Endodermal cell (in vitro differentiated cells): ENCODE measurements around the gene SPTB. TPM values are rescaled to one million over a fixed set of nuclear protein-coding genes. Genes with fewer than 3 reads are reported as not detected.

Source experiments
- DNase-seq: peaks from one replicate; pipeline ENCODE4 v3.0.0-alpha.2; 2017
- H3K27ac ChIP-seq: 2 replicates; pipeline ENCODE4 v1.5.1; 2013; ENCODE audit warnings: mild to moderate bottlenecking, low read depth, low read length, moderate library complexity
- H3K27me3 ChIP-seq: 2 replicates; pipeline ENCODE4 v1.6.1; 2013; ENCODE audit warnings: mild to moderate bottlenecking, low read length, moderate library complexity; ENCODE audit not compliant: insufficient read depth, control insufficient read depth, poor library complexity, severe bottlenecking
- H3K36me3 ChIP-seq: 2 replicates; pipeline ENCODE4 v1.7.0; 2013; ENCODE audit warnings: mild to moderate bottlenecking, low read length, moderate library complexity; ENCODE audit not compliant: control insufficient read depth, insufficient read depth
- H3K4me1 ChIP-seq: one replicate; pipeline ENCODE4 v1.7.0; 2013; ENCODE audit warnings: low read length; ENCODE audit not compliant: control insufficient read depth, insufficient read depth
- H3K4me3 ChIP-seq: 2 replicates; pipeline ENCODE4 v1.5.1; 2013; ENCODE audit warnings: mild to moderate bottlenecking, low read length, moderate library complexity
- H3K9ac ChIP-seq: 2 replicates; pipeline ENCODE4 v1.6.1; 2013; ENCODE audit warnings: mild to moderate bottlenecking, low read length, moderate library complexity; ENCODE audit not compliant: poor library complexity, severe bottlenecking; ENCODE audit errors: extremely low read depth
- H3K9me3 ChIP-seq: 2 replicates; pipeline ENCODE4 v1.6.1; 2013; ENCODE audit warnings: mild to moderate bottlenecking, low read length, moderate library complexity; ENCODE audit not compliant: control insufficient read depth
- H3K27ac Mint-ChIP-seq: 2 replicates; pipeline ENCODE4 v1.8.0; 2020; ENCODE audit warnings: mixed read lengths
- H3K27me3 Mint-ChIP-seq: 2 replicates; pipeline ENCODE4 v1.8.0; 2021; ENCODE audit warnings: mild to moderate bottlenecking, mixed read lengths; ENCODE audit not compliant: insufficient read depth
- H3K36me3 Mint-ChIP-seq: 2 replicates; pipeline ENCODE4 v1.8.0; 2020; ENCODE audit warnings: low read depth, mixed read lengths
- H3K4me1 Mint-ChIP-seq: 2 replicates; pipeline ENCODE4 v1.8.0; 2020; ENCODE audit warnings: mixed read lengths
- H3K4me3 Mint-ChIP-seq: 2 replicates; pipeline ENCODE4 v1.8.0; 2020; ENCODE audit warnings: mild to moderate bottlenecking, moderate library complexity, mixed read lengths
- H3K9me3 Mint-ChIP-seq: 2 replicates; pipeline ENCODE4 v1.8.0; 2020; ENCODE audit warnings: mild to moderate bottlenecking, mixed read lengths
- WGBS, 2 experiments: methylation state at CpG; one replicate each; pipeline versions ENCODE4 v1.1.5 to v1.1.7; 2013; ENCODE audit warnings: missing lambda C conversion rate in 2 of 2, mixed read lengths in 1 of 2; ENCODE audit not compliant: insufficient coverage in 1 of 2, insufficient read length in 1 of 2; 5-methylcytosine and 5-hydroxymethylcytosine counted together
- total RNA-seq, 2 donors: library from RNA; stranded (reverse); fragmentation: NEBNext Ultra II Directional in 1 of 2; extraction: Animal tissue kit (Norgen Biotek cat#: 25700) in 1 of 2; gene quantifications; 2 replicates in 1 of 2; 3 replicates in 1 of 2; pipeline ENCODE4 v1.2.1, GENCODE V29; 2021
- TF ChIP-seq, protein P1 (sequence below): fragments of 200-600 bp; sonication (generic); conservative IDR thresholded peaks from 2 replicates; pipeline ENCODE4 v1.5.0; 2021; ENCODE audit warnings: antibody characterized with exemption, mild to moderate bottlenecking

The SPTB gene
- total RNA-seq, 2 donors from 2014 or later, result 0.77 to 1.4 TPM

- H3K27me3 Mint-ChIP-seq, result peaks cover 2% of the 10 kb centered on the region
- peak; percentile 66 for DNase-seq
- TF ChIP-seq, protein P1, sequence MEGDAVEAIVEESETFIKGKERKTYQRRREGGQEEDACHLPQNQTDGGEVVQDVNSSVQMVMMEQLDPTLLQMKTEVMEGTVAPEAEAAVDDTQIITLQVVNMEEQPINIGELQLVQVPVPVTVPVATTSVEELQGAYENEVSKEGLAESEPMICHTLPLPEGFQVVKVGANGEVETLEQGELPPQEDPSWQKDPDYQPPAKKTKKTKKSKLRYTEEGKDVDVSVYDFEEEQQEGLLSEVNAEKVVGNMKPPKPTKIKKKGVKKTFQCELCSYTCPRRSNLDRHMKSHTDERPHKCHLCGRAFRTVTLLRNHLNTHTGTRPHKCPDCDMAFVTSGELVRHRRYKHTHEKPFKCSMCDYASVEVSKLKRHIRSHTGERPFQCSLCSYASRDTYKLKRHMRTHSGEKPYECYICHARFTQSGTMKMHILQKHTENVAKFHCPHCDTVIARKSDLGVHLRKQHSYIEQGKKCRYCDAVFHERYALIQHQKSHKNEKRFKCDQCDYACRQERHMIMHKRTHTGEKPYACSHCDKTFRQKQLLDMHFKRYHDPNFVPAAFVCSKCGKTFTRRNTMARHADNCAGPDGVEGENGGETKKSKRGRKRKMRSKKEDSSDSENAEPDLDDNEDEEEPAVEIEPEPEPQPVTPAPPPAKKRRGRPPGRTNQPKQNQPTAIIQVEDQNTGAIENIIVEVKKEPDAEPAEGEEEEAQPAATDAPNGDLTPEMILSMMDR, result no peak
- H3K9me3 Mint-ChIP-seq, result no peaks in the 10 kb centered on the region
- H3K36me3 ChIP-seq, result no peaks in the 10 kb centered on the region
- H3K27ac ChIP-seq, result no peak overlapping the region
- H3K9ac ChIP-seq, result no peak overlapping the region
- no peak overlapping the region for H3K4me3 Mint-ChIP-seq
- no peak overlapping the region for H3K27ac Mint-ChIP-seq
- no peaks in the 10 kb centered on the region for H3K27me3 ChIP-seq
- no peaks in the 10 kb centered on the region for H3K9me3 ChIP-seq
- no peaks in the 10 kb centered on the region for H3K36me3 Mint-ChIP-seq
- H3K4me3 ChIP-seq, result no peak overlapping the region
- peaks cover 6% of the 10 kb centered on the region for H3K4me1 ChIP-seq
- 61 to 63% methylated on average over 4 to 6 of the region's 6 CpGs for WGBS, 2 experiments
- peaks cover 19% of the 10 kb centered on the region for H3K4me1 Mint-ChIP-seq
These were observed 23.8 kb downstream of the SPTB start for GRCh38 chr14:64855721-64856528.

GRCh38 chr14:64850369-64851137, 29.2 kb downstream of the SPTB start:
- Mint-ChIP-seq H3K9me3 (no peaks in the 10 kb centered on the region), H3K4me1 (peaks cover 5% of the 10 kb centered on the region), H3K27me3 (peaks cover 13% of the 10 kb centered on the region), H3K36me3 (no peaks in the 10 kb centered on the region), H3K4me3 (no peak overlapping the region), H3K27ac (no peak overlapping the region)
- Histone ChIP-seq H3K27ac (no peak overlapping the region), H3K4me3 (no peak overlapping the region), H3K36me3 (no peaks in the 10 kb centered on the region), H3K9ac (no peak overlapping the region), H3K9me3 (no peaks in the 10 kb centered on the region), H3K4me1 (no peaks in the 10 kb centered on the region), H3K27me3 (peaks cover 11% of the 10 kb centered on the region)
- 92 to 93% methylated on average over 3 to 5 of the region's 5 CpGs for WGBS, 2 experiments
- no peak for DNase-seq
- TF ChIP-seq, protein P1, result no peak

GRCh38 chr14:64849940-64850339, 29.8 kb downstream of the SPTB start:
- no peak overlapping the region for H3K27ac Mint-ChIP-seq
- H3K9me3 ChIP-seq, result no peaks in the 10 kb centered on the region
- TF ChIP-seq, protein P1, result no peak
- no peak overlapping the region for H3K4me3 ChIP-seq
- H3K4me3 Mint-ChIP-seq, result no peak overlapping the region
- H3K9ac ChIP-seq, result no peak overlapping the region
- H3K36me3 ChIP-seq, result no peaks in the 10 kb centered on the region
- DNase-seq, result no peak
- H3K9me3 Mint-ChIP-seq, result no peaks in the 10 kb centered on the region
- 93 to 94% methylated on average over 3 to 4 of the region's 4 CpGs for WGBS, 2 experiments
- H3K4me1 Mint-ChIP-seq, result peaks cover 11% of the 10 kb centered on the region
- peaks cover 6% of the 10 kb centered on the region for H3K4me1 ChIP-seq
- peaks cover 13% of the 10 kb centered on the region for H3K27me3 Mint-ChIP-seq
- no peaks in the 10 kb centered on the region for H3K36me3 Mint-ChIP-seq
- no peak overlapping the region for H3K27ac ChIP-seq
- peaks cover 11% of the 10 kb centered on the region for H3K27me3 ChIP-seq
